Loucy (cell line): ENCODE measurements around the gene GATA3.

Source experiments
- H2AFZ ChIP-seq: fragments of 200-600 bp; sonication (generic); 2 replicates; pipeline ENCODE4 v1.6.0; 2016; ENCODE audit warnings: antibody characterized with exemption, mild to moderate bottlenecking, low read length, moderate library complexity
- H3F3A ChIP-seq: fragments of 200-600 bp; 2 replicates; pipeline ENCODE4 v1.6.0; 2016; ENCODE audit warnings: antibody characterized with exemption, low read depth, mild to moderate bottlenecking
- H3K27me3 ChIP-seq: fragments of 200-600 bp; sonication (generic); 2 replicates; pipeline ENCODE4 v1.6.1; 2014; ENCODE audit warnings: low read length, mild to moderate bottlenecking; ENCODE audit not compliant: insufficient read depth, poor library complexity, severe bottlenecking
- H3K36me3 ChIP-seq: fragments of 200-600 bp; sonication (generic); 2 replicates; pipeline ENCODE4 v1.6.1; 2016; ENCODE audit warnings: low read length; ENCODE audit not compliant: insufficient read depth
- H3K4me1 ChIP-seq: fragments of 200-600 bp; sonication (generic); 2 replicates; pipeline ENCODE4 v1.5.1; 2014; ENCODE audit warnings: low read length, mild to moderate bottlenecking; ENCODE audit not compliant: insufficient read depth, poor library complexity, severe bottlenecking
- H3K4me2 ChIP-seq: fragments of 200-600 bp; sonication (generic); 2 replicates; pipeline ENCODE4 v1.6.0; 2014; ENCODE audit warnings: antibody characterized with exemption, low read length, low read depth, mild to moderate bottlenecking; ENCODE audit not compliant: poor library complexity, severe bottlenecking
- H3K4me3 ChIP-seq: fragments of 200-600 bp; sonication (generic); 2 replicates; pipeline ENCODE4 v1.5.1; 2014; ENCODE audit warnings: low read length, mild to moderate bottlenecking, mixed read lengths; ENCODE audit not compliant: poor library complexity, severe bottlenecking
- H3K79me2 ChIP-seq: fragments of 200-600 bp; sonication (generic); 2 replicates; pipeline ENCODE4 v1.6.1; 2014; ENCODE audit warnings: low read length; ENCODE audit not compliant: insufficient read depth
- H3K9ac ChIP-seq: fragments of 200-600 bp; sonication (generic); 2 replicates; pipeline ENCODE4 v1.6.0; 2014; ENCODE audit warnings: mild to moderate bottlenecking, low read depth, low read length, moderate library complexity; ENCODE audit not compliant: poor library complexity, severe bottlenecking
- H3K9me2 ChIP-seq: fragments of 200-600 bp; sonication (generic); replicated peaks from 2 replicates; pipeline ENCODE4 v1.6.1; 2016; ENCODE audit warnings: low read depth, low read length, mixed read lengths
- H3K9me3 ChIP-seq: fragments of 200-600 bp; sonication (generic); 2 replicates; pipeline ENCODE4 v1.6.1; 2014; ENCODE audit warnings: mild to moderate bottlenecking, antibody characterized with exemption, low read length, low read depth; ENCODE audit not compliant: insufficient read depth
- H4K20me1 ChIP-seq: fragments of 200-600 bp; sonication (generic); 2 replicates; pipeline ENCODE4 v1.6.0; 2014; ENCODE audit warnings: antibody characterized with exemption, low read length, mild to moderate bottlenecking; ENCODE audit not compliant: insufficient read depth, poor library complexity, severe bottlenecking
- CTCF ChIP-seq: fragments of 200-600 bp; sonication (generic); conservative IDR thresholded peaks from 2 replicates; pipeline ENCODE4 v1.5.1; 2014; ENCODE audit warnings: mild to moderate bottlenecking, antibody characterized with exemption, low read length
- EZH2phosphoT487 ChIP-seq: fragments of 200-600 bp; IDR thresholded peaks from 2 replicates; pipeline ENCODE4 v1.6.1; 2018; ENCODE audit warnings: antibody characterized with exemption, mild to moderate bottlenecking, moderate library complexity, borderline replicate concordance

The GATA3 gene

GRCh38 chr10:8069627-8070026, 15.1 kb downstream of the GATA3 start:
- peaks cover 100% of the 10 kb centered on the region for H3K79me2 ChIP-seq
- H3K9ac ChIP-seq, result no peak overlapping the region
- no peaks in the 10 kb centered on the region for H3K27me3 ChIP-seq
- H3K9me3 ChIP-seq, result no peaks in the 10 kb centered on the region
- H3K4me1 ChIP-seq, result peaks cover 65% of the 10 kb centered on the region
- TF ChIP-seq CTCF, result no peak
- TF ChIP-seq EZH2phosphoT487, result no peak
- peaks cover 98% of the 10 kb centered on the region for H3K36me3 ChIP-seq
- no peaks in the 10 kb centered on the region for H3K9me2 ChIP-seq
- peaks cover 98% of the 10 kb centered on the region for H4K20me1 ChIP-seq
- peaks cover 36% of the 10 kb centered on the region for H3F3A ChIP-seq
- H2AFZ ChIP-seq, result no peak overlapping the region
- H3K4me3 ChIP-seq, result peak overlapping the region; percentile 6
- H3K4me2 ChIP-seq, result peak overlapping the region; percentile 85

GRCh38 chr10:8070440-8070839, 16.0 kb downstream of the GATA3 start:
- H3K9me2 ChIP-seq, result no peaks in the 10 kb centered on the region
- peaks cover 99% of the 10 kb centered on the region for H4K20me1 ChIP-seq
- H3K4me3 ChIP-seq, result peak overlapping the region; percentile 12
- peak overlapping the region; percentile 85 for H3K4me2 ChIP-seq
- no peaks in the 10 kb centered on the region for H3K9me3 ChIP-seq
- H3K4me1 ChIP-seq, result peaks cover 61% of the 10 kb centered on the region
- peaks cover 100% of the 10 kb centered on the region for H3K79me2 ChIP-seq
- peaks cover 42% of the 10 kb centered on the region for H3F3A ChIP-seq
- no peaks in the 10 kb centered on the region for H3K27me3 ChIP-seq
- no peak for TF ChIP-seq CTCF
- no peak for TF ChIP-seq EZH2phosphoT487
- H3K36me3 ChIP-seq, result peaks cover 98% of the 10 kb centered on the region
- no peak overlapping the region for H2AFZ ChIP-seq
- H3K9ac ChIP-seq, result no peak overlapping the region

GRCh38 chr10:8071006-8071405, 16.5 kb downstream of the GATA3 start:
- peaks cover 40% of the 10 kb centered on the region; the same call in 1 of the 2 replicates for H3F3A ChIP-seq
- H3K36me3 ChIP-seq, result peaks cover 98% of the 10 kb centered on the region
- H3K4me3 ChIP-seq, result peak overlapping the region; percentile 12
- H3K4me2 ChIP-seq, result peak overlapping the region; percentile 85
- TF ChIP-seq EZH2phosphoT487 (no peak), CTCF (no peak)
- H2AFZ ChIP-seq, result no peak overlapping the region
- peaks cover 96% of the 10 kb centered on the region for H3K79me2 ChIP-seq
- no peaks in the 10 kb centered on the region for H3K9me3 ChIP-seq
- no peak overlapping the region for H3K9ac ChIP-seq
- no peaks in the 10 kb centered on the region for H3K27me3 ChIP-seq
- peaks cover 96% of the 10 kb centered on the region for H4K20me1 ChIP-seq
- no peaks in the 10 kb centered on the region for H3K9me2 ChIP-seq
- H3K4me1 ChIP-seq, result peaks cover 56% of the 10 kb centered on the region
